Measurements from ENCODE around the gene PARPBP.
"Not testable (repeated sequence)": the region's sequence is repeated elsewhere in the genome, so short reads cannot be mapped to it uniquely, and the experiment has no call there.

GRCh38 chr12:102137619-102138018, 17.6 kb downstream of the PARPBP start:
- TF ChIP-seq CTCF (IDR thresholded peaks at IDR 0.05; ENCODE audit: poor library complexity, severe bottlenecking); EZH2 (IDR thresholded peaks at IDR 0.05; ENCODE audit: borderline replicate concordance, insufficient read depth, low read length, poor library complexity, severe bottlenecking); POLR2AphosphoS5 (IDR thresholded peaks at IDR 0.05); SMC3 (conservative IDR thresholded peaks at IDR 0.05; ENCODE audit: poor library complexity); TAF1 (IDR thresholded peaks at IDR 0.05; ENCODE audit: low read depth); RAD21 (conservative IDR thresholded peaks at IDR 0.05); EP300 (conservative IDR thresholded peaks at IDR 0.05; ENCODE audit: poor library complexity, severe bottlenecking): not testable (repeated sequence)
